ENCODE data around the gene AKR1C2. TPM values are rescaled to one million over a fixed set of nuclear protein-coding genes. Genes with fewer than 3 reads are reported as not detected.
"Not testable (repeated sequence)": the region's sequence is repeated elsewhere in the genome, so short reads cannot be mapped to it uniquely, and the experiment has no call there.

AKR1C2 gene
- total and polyA plus RNA-seq, 2 donors, result 1.0 to 3.8 TPM

GRCh38 chr10:5014936-5015335, 11.3 kb upstream of the AKR1C2 start:
- Histone ChIP-seq H3K27me3 (ENCODE audit: control insufficient read depth in 2 of 2, insufficient read depth in 1 of 2, low read length in 1 of 2) (no peaks in the 10 kb centered on the region), H3K4me1 (ENCODE audit: control insufficient read depth in 2 of 2, insufficient read depth in 2 of 2, low read length in 2 of 2) (no peaks in the 10 kb centered on the region), H3K36me3 (ENCODE audit: control insufficient read depth in 2 of 2, insufficient read depth in 2 of 2, low read length in 1 of 2) (no peaks in the 10 kb centered on the region), H3K4me3 (ENCODE audit: low read length in 2 of 2) (no peak overlapping the region), H3K9me3 (ENCODE audit: control insufficient read depth in 2 of 2, insufficient read depth in 1 of 2, low read length in 1 of 2) (no peaks in the 10 kb centered on the region), H3K27ac (ENCODE audit: low read depth in 1 of 2, low read length in 1 of 2) (no peak overlapping the region)
- WGBS, result 41% methylated on average over 1 of the region's 1 CpG
- DNase-seq (ENCODE audit: low read depth in 6 of 9, low spot score in 9 of 9), result no peak

- not testable (repeated sequence) for DNase-seq (ENCODE audit: low read depth in 6 of 9, low spot score in 9 of 9); H3K27ac ChIP-seq (ENCODE audit: low read depth in 1 of 2, low read length in 1 of 2); H3K4me1 ChIP-seq (ENCODE audit: control insufficient read depth in 2 of 2, insufficient read depth in 2 of 2, low read length in 2 of 2); H3K27me3 ChIP-seq (ENCODE audit: control insufficient read depth in 2 of 2, insufficient read depth in 1 of 2, low read length in 1 of 2); H3K9me3 ChIP-seq (ENCODE audit: control insufficient read depth in 2 of 2, insufficient read depth in 1 of 2, low read length in 1 of 2); H3K36me3 ChIP-seq (ENCODE audit: control insufficient read depth in 2 of 2, insufficient read depth in 2 of 2, low read length in 1 of 2); H3K4me3 ChIP-seq (ENCODE audit: low read length in 2 of 2)
- WGBS, result 93% methylated on average over 4 of the region's 4 CpGs
Observed at GRCh38 chr10:5014200-5014910, 10.7 kb upstream of the AKR1C2 start.

GRCh38 chr10:5013385-5013784, 9.7 kb upstream of the AKR1C2 start:
- Histone ChIP-seq H3K27me3 (ENCODE audit: control insufficient read depth in 2 of 2, insufficient read depth in 1 of 2, low read length in 1 of 2) (no peaks in the 10 kb centered on the region), H3K36me3 (ENCODE audit: control insufficient read depth in 2 of 2, insufficient read depth in 2 of 2, low read length in 1 of 2) (no peaks in the 10 kb centered on the region), H3K9me3 (ENCODE audit: control insufficient read depth in 2 of 2, insufficient read depth in 1 of 2, low read length in 1 of 2) (no peaks in the 10 kb centered on the region), H3K4me3 (ENCODE audit: low read length in 2 of 2) (no peak overlapping the region), H3K4me1 (ENCODE audit: control insufficient read depth in 2 of 2, insufficient read depth in 2 of 2, low read length in 2 of 2) (no peaks in the 10 kb centered on the region), H3K27ac (ENCODE audit: low read depth in 1 of 2, low read length in 1 of 2) (no peak overlapping the region)
- DNase-seq (ENCODE audit: low read depth in 6 of 9, low spot score in 9 of 9), result no peak
- WGBS, result 97% methylated on average over 1 of the region's 1 CpG

- no peaks in the 10 kb centered on the region for H3K27me3 ChIP-seq (ENCODE audit: control insufficient read depth in 2 of 2, insufficient read depth in 1 of 2, low read length in 1 of 2)
- WGBS, result 81% methylated on average over 2 of the region's 2 CpGs
- DNase-seq (ENCODE audit: low read depth in 6 of 9, low spot score in 9 of 9), result no peak
- H3K36me3 ChIP-seq (ENCODE audit: control insufficient read depth in 2 of 2, insufficient read depth in 2 of 2, low read length in 1 of 2), result no peaks in the 10 kb centered on the region
- H3K4me3 ChIP-seq (ENCODE audit: low read length in 2 of 2), result no peak overlapping the region
- H3K4me1 ChIP-seq (ENCODE audit: control insufficient read depth in 2 of 2, insufficient read depth in 2 of 2, low read length in 2 of 2), result no peaks in the 10 kb centered on the region
- H3K27ac ChIP-seq (ENCODE audit: low read depth in 1 of 2, low read length in 1 of 2), result no peak overlapping the region
- H3K9me3 ChIP-seq (ENCODE audit: control insufficient read depth in 2 of 2, insufficient read depth in 1 of 2, low read length in 1 of 2), result no peaks in the 10 kb centered on the region
Observed at GRCh38 chr10:5012595-5012994, 8.9 kb upstream of the AKR1C2 start.

GRCh38 chr10:5011392-5011791, 7.7 kb upstream of the AKR1C2 start:
- not testable (repeated sequence) for H3K36me3 ChIP-seq (ENCODE audit: control insufficient read depth in 2 of 2, insufficient read depth in 2 of 2, low read length in 1 of 2); DNase-seq (ENCODE audit: low read depth in 6 of 9, low spot score in 9 of 9); H3K9me3 ChIP-seq (ENCODE audit: control insufficient read depth in 2 of 2, insufficient read depth in 1 of 2, low read length in 1 of 2); H3K4me1 ChIP-seq (ENCODE audit: control insufficient read depth in 2 of 2, insufficient read depth in 2 of 2, low read length in 2 of 2); H3K4me3 ChIP-seq (ENCODE audit: low read length in 2 of 2); H3K27ac ChIP-seq (ENCODE audit: low read depth in 1 of 2, low read length in 1 of 2); H3K27me3 ChIP-seq (ENCODE audit: control insufficient read depth in 2 of 2, insufficient read depth in 1 of 2, low read length in 1 of 2)
- 98% methylated on average over 2 of the region's 2 CpGs for WGBS

GRCh38 chr10:5010043-5010442, 6.4 kb upstream of the AKR1C2 start:
- 83% methylated on average over 6 of the region's 7 CpGs for WGBS
- not testable (repeated sequence) for H3K36me3 ChIP-seq (ENCODE audit: control insufficient read depth in 2 of 2, insufficient read depth in 2 of 2, low read length in 1 of 2)

GRCh38 chr10:5008857-5009548, 5.3 kb upstream of the AKR1C2 start:
- H3K36me3 ChIP-seq (ENCODE audit: control insufficient read depth in 2 of 2, insufficient read depth in 2 of 2, low read length in 1 of 2); DNase-seq (ENCODE audit: low read depth in 6 of 9, low spot score in 9 of 9); H3K9me3 ChIP-seq (ENCODE audit: control insufficient read depth in 2 of 2, insufficient read depth in 1 of 2, low read length in 1 of 2); H3K4me1 ChIP-seq (ENCODE audit: control insufficient read depth in 2 of 2, insufficient read depth in 2 of 2, low read length in 2 of 2); H3K27ac ChIP-seq (ENCODE audit: low read depth in 1 of 2, low read length in 1 of 2); H3K4me3 ChIP-seq (ENCODE audit: low read length in 2 of 2); H3K27me3 ChIP-seq (ENCODE audit: control insufficient read depth in 2 of 2, insufficient read depth in 1 of 2, low read length in 1 of 2): not testable (repeated sequence)
- 89% methylated on average over 4 of the region's 4 CpGs for WGBS

More at GRCh38 chr10:5010043-5010442, 6.4 kb upstream of the AKR1C2 start:
- H3K4me3 ChIP-seq (ENCODE audit: low read length in 2 of 2); H3K27ac ChIP-seq (ENCODE audit: low read depth in 1 of 2, low read length in 1 of 2); H3K27me3 ChIP-seq (ENCODE audit: control insufficient read depth in 2 of 2, insufficient read depth in 1 of 2, low read length in 1 of 2); H3K9me3 ChIP-seq (ENCODE audit: control insufficient read depth in 2 of 2, insufficient read depth in 1 of 2, low read length in 1 of 2); H3K4me1 ChIP-seq (ENCODE audit: control insufficient read depth in 2 of 2, insufficient read depth in 2 of 2, low read length in 2 of 2); DNase-seq (ENCODE audit: low read depth in 6 of 9, low spot score in 9 of 9): not testable (repeated sequence)

- not testable (repeated sequence) for H3K27ac ChIP-seq (ENCODE audit: low read depth in 1 of 2, low read length in 1 of 2)
Observed at GRCh38 chr10:5004501-5004900, 844 bp upstream of the AKR1C2 start.

GRCh38 chr10:5004030-5004385, 351 bp upstream of the AKR1C2 start:
- not testable (repeated sequence) for H3K27me3 ChIP-seq (ENCODE audit: control insufficient read depth in 2 of 2, insufficient read depth in 1 of 2, low read length in 1 of 2); DNase-seq (ENCODE audit: low read depth in 6 of 9, low spot score in 9 of 9); H3K9me3 ChIP-seq (ENCODE audit: control insufficient read depth in 2 of 2, insufficient read depth in 1 of 2, low read length in 1 of 2); H3K36me3 ChIP-seq (ENCODE audit: control insufficient read depth in 2 of 2, insufficient read depth in 2 of 2, low read length in 1 of 2); H3K4me3 ChIP-seq (ENCODE audit: low read length in 2 of 2); H3K4me1 ChIP-seq (ENCODE audit: control insufficient read depth in 2 of 2, insufficient read depth in 2 of 2, low read length in 2 of 2); H3K27ac ChIP-seq (ENCODE audit: low read depth in 1 of 2, low read length in 1 of 2)
- 1% methylated on average over 1 of the region's 1 CpG for WGBS

More at GRCh38 chr10:5004501-5004900, 844 bp upstream of the AKR1C2 start:
- H3K9me3 ChIP-seq (ENCODE audit: control insufficient read depth in 2 of 2, insufficient read depth in 1 of 2, low read length in 1 of 2); H3K36me3 ChIP-seq (ENCODE audit: control insufficient read depth in 2 of 2, insufficient read depth in 2 of 2, low read length in 1 of 2); H3K4me1 ChIP-seq (ENCODE audit: control insufficient read depth in 2 of 2, insufficient read depth in 2 of 2, low read length in 2 of 2); DNase-seq (ENCODE audit: low read depth in 6 of 9, low spot score in 9 of 9); H3K4me3 ChIP-seq (ENCODE audit: low read length in 2 of 2); H3K27me3 ChIP-seq (ENCODE audit: control insufficient read depth in 2 of 2, insufficient read depth in 1 of 2, low read length in 1 of 2): not testable (repeated sequence)

All from thymus (tissue), 11 donors.